Heart left ventricle (tissue), 16 donors: ENCODE data around the gene GPATCH2L. TPM values are rescaled to one million over a fixed set of nuclear protein-coding genes. Genes with fewer than 3 reads are reported as not detected.

ENCODE experiments used
- ATAC-seq, 4 donors: fragments of 200-7000 bp; cut with Tn5 transposase; one replicate each; pipeline ENCODE4 v1.9.1; 2020 to 2022; ENCODE audit warnings: moderate library complexity in 4 of 4, mild to moderate bottlenecking in 3 of 4, moderate number of reproducible peaks in 1 of 4
- DNase-seq, 5 donors: peaks; one replicate each; pipeline ENCODE4 v3.0.0-alpha.2; 2020
- H3K27ac ChIP-seq, 12 donors: fragments of 200-600 bp; sonication (generic) in 4 of 12; one replicate each; pipeline versions ENCODE4 v1.5.0 to v1.8.0; 2016 to 2022; ENCODE audit warnings: mild to moderate bottlenecking in 2 of 12
- H3K27me3 ChIP-seq, 9 donors: fragments of 200-600 bp; sonication (generic) in 2 of 9; one replicate each; pipeline versions ENCODE4 v1.5.1 to v1.8.0; 2016 to 2022; ENCODE audit warnings: mild to moderate bottlenecking in 3 of 9
- H3K36me3 ChIP-seq, 9 donors: fragments of 200-600 bp; sonication (generic) in 2 of 9; one replicate each; pipeline versions ENCODE4 v1.5.0 to v1.8.0; 2018 to 2022; ENCODE audit warnings: mild to moderate bottlenecking in 2 of 9
- H3K4me1 ChIP-seq, 12 donors: fragments of 200-600 bp; sonication (generic) in 4 of 12; one replicate each; pipeline versions ENCODE4 v1.5.0 to v1.8.0; 2016 to 2022; ENCODE audit warnings: mild to moderate bottlenecking in 3 of 12
- H3K4me3 ChIP-seq, 12 donors: fragments of 200-600 bp; sonication (generic) in 4 of 12; one replicate each; pipeline versions ENCODE4 v1.5.0 to v1.8.0; 2017 to 2022; ENCODE audit warnings: mild to moderate bottlenecking in 9 of 12, moderate library complexity in 4 of 12
- H3K9me3 ChIP-seq, 12 donors: fragments of 200-600 bp; sonication (generic) in 4 of 12; one replicate each; pipeline versions ENCODE4 v1.5.0 to v1.8.0; 2016 to 2022; ENCODE audit warnings: mild to moderate bottlenecking in 1 of 12
- POLR2A ChIP-seq, 2 donors: fragments of 450-650 bp; IDR thresholded peaks; one replicate each; pipeline ENCODE4 v1.6.1; 2017; ENCODE audit warnings: antibody characterized with exemption in 2 of 2, mild to moderate bottlenecking in 2 of 2, moderate library complexity in 2 of 2
- WGBS, 4 donors: extraction: QIAGEN DNeasy Blood & Tissue Kit in 2 of 4; methylation state at CpG; one replicate each; pipeline versions ENCODE4 v1.1.5 to v1.1.7; 2013 to 2018; 5-methylcytosine and 5-hydroxymethylcytosine counted together
- intact Hi-C, 10 donors: fragments of 100-400 bp; cut with DNase I; formaldehyde crosslinking; loops; one replicate each; pipeline versions ENCODE4 v1.11.1 to v1.14.2; 2022
- polyA plus RNA-seq, 2 donors: library from polyadenylated mRNA; stranded (reverse); fragments of 200-250 nt; gene quantifications; one replicate each; pipeline ENCODE4 v1.2.3, GENCODE V29; 2013
- total RNA-seq, 9 donors: library from RNA; depleted of rRNA in 2 of 9; stranded (reverse); fragments of >200 nt in 2 of 9; fragmentation: NEBNext Ultra II Directional in 3 of 9; extraction: Animal tissue kit (Norgen Biotek cat#: 25700) in 3 of 9; gene quantifications; one replicate each; pipeline versions ENCODE4 v1.1.0 to v1.2.4, GENCODE V29; 2016 to 2023
- TF ChIP-seq, protein P1 (sequence below), 12 donors: fragments of 200-600 bp; sonication (generic) in 4 of 12; IDR thresholded peaks; one replicate each; pipeline versions ENCODE4 v1.5.0 to v1.8.0; 2018 to 2022; ENCODE audit warnings: antibody characterized with exemption in 12 of 12, mild to moderate bottlenecking in 5 of 12
- donor health status: ischemic (EF 13 %, LVEDD 7.1; RV severe dilation, severe dysfunction).
- donor health status: healthy with polysubstance abuse.
- donor health status: DM: no; HTN: yes; CAD: no.
- donor health status: DM: no; HTN: no; CAD: no.
- donor health status: ischemic (EF 25% LVEDD 6.9; RV normal size, moderate dysfunction).
- donor health status: ischemic (EF 25% LVEDD 5.7; RV mildly dilated, moderate dysfunction).
- donor health status: healthy.
- donor health status: DM: yes; HTN: yes; CAD: no.
- donor health status: ischemic (EF 35%, LVEDD 5.7; RV mildly dilated, moderate dysfunction).
- donor health status: nonischemic (EF 11% LVEDD 7.7; RV severe dilation, severe dysfunction).
- donor health status: DM: yes; HTN: yes; CAD: no.
- donor health status: PGD.
- donor health status: ischemic (EF 29% LVEDD 5.4; RV normal size, mild dysfunction).
- donor health status: nonischemic (EF 23%, LVEDD 6.1; RV moderate dilation, normal function).

The GPATCH2L gene
- total and polyA plus RNA-seq, 11 donors: 5.7 to 32.8 (median 24.9) TPM

DNA sequence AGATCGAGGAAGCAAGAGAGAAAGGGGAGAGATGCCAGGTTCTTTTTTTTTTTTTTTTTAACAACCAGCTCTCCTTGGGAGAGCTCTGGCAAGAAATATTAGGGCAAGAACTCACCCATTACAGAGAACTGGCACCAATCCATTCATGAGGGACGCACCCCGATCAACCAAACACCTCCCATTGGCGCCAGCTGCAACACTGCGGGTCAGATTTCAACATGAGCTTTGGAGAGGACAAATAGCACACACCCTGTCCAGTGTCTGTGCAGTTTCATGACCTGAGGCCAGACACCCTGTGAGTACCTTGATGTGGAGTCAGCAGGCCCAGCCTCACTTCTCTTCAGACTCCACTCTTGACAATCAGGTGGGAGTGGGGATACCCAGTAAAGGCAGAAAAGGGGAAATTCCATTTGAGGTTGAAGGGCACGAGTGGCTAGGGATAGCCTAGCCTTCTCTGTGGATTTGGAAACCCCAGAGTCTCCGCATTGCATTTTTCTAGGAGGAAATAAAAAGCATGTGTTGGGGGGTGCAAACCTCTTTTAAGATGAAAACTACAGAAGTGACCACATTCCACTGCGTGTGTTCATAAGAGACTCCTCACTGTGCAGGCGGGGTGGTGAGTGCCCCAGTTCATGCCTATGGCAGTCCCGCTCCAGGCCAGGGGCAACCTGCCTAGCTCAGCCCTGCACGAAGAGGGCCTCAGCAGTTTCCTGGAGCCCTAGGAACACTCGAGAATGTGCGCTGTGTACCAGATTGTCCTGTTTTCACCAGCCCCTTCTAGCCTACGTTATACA lies 42.4 kb upstream of the GPATCH2L start:
- no peaks in the 10 kb centered on the region for H3K9me3 ChIP-seq
- H3K4me1 ChIP-seq: no peaks in the 10 kb centered on the region
- H3K27ac ChIP-seq: no peak overlapping the region
- no peaks in the 10 kb centered on the region for H3K36me3 ChIP-seq
- TF ChIP-seq POLR2A (IDR thresholded peaks at IDR 0.05): no peak
- TF ChIP-seq, protein P1, sequence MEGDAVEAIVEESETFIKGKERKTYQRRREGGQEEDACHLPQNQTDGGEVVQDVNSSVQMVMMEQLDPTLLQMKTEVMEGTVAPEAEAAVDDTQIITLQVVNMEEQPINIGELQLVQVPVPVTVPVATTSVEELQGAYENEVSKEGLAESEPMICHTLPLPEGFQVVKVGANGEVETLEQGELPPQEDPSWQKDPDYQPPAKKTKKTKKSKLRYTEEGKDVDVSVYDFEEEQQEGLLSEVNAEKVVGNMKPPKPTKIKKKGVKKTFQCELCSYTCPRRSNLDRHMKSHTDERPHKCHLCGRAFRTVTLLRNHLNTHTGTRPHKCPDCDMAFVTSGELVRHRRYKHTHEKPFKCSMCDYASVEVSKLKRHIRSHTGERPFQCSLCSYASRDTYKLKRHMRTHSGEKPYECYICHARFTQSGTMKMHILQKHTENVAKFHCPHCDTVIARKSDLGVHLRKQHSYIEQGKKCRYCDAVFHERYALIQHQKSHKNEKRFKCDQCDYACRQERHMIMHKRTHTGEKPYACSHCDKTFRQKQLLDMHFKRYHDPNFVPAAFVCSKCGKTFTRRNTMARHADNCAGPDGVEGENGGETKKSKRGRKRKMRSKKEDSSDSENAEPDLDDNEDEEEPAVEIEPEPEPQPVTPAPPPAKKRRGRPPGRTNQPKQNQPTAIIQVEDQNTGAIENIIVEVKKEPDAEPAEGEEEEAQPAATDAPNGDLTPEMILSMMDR (IDR thresholded peaks at IDR 0.05): no peak
- no peak for DNase-seq
- intact Hi-C loops: no loop called here
- no peak for ATAC-seq
- H3K27me3 ChIP-seq: peaks cover 0 to 20% (median 0%) of the 10 kb centered on the region in 9 donors
- 81 to 83% (median 82%) methylated on average over 14 of the region's 14 CpGs for WGBS, 4 donors
- H3K4me3 ChIP-seq: no peak overlapping the region

DNA sequence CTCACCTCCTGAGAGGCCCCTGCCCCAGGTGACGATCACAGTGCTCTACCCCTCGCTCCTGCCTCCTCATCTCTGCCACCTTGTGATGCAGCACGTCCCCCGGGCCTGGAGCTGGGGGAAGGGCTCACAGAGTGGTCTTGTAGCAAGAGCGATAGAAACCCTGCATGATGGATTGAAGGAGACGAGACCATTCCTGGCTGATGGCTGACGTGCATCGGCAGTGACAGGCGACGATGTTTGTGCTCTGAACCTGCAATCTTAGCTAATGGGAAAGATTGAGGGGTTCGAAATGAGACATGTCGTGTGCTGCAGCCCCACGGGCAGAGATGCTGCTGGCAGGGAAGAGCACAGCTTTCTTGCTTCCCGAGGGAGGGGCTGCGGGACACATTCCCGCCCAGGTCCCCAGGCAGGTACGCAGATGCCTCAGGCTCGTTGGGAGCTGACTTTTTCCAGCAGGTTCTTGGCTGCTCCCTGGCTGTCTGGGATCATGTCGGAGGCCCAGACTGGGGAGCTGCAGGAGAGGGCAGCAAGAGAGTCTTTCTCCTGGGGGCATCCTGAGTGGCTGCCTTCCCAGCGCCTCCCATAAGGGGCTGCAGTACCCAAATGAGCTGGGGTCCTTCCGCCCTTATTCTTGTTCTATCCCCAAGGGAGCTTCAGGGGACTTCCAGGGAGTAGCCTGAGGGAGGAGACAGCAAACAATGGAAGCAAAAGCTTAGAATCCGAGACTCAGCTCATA lies 38.7 kb upstream of the GPATCH2L start:
- H3K27me3 ChIP-seq: peaks cover 0 to 20% (median 0%) of the 10 kb centered on the region in 9 donors
- H3K4me3 ChIP-seq: no peak overlapping the region
- WGBS, 4 donors: 50 to 55% (median 54%) methylated on average over 21 to 22 of the region's 22 CpGs
- no peaks in the 10 kb centered on the region for H3K9me3 ChIP-seq
- no peaks in the 10 kb centered on the region for H3K4me1 ChIP-seq
- H3K36me3 ChIP-seq: no peaks in the 10 kb centered on the region
- ATAC-seq (no peak), DNase-seq (no peak)
- no peak overlapping the region for H3K27ac ChIP-seq
- no peak for TF ChIP-seq POLR2A (IDR thresholded peaks at IDR 0.05)
- TF ChIP-seq, protein P1 (IDR thresholded peaks at IDR 0.05): no peak
- intact Hi-C loops: no loop called here

DNA sequence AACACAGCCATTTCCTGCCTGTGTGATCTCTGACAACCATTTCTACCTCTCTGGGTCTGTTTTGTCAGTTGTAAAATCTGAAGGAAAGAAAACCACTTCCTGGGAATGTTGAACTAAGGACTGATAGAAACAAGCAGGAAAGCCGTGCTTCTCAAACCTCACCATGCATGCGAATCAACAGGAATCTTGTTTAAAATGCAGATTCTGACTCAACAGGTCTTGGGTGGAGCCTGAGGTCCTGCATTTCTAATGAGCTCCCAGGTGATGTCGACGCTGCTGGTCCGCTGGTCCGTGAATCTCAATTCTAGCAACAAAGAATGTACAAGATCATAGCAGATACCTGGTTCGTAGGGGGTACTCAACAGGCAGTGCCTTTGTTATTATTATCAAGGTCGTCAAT lies 38.0 kb upstream of the GPATCH2L start:
- no peak for TF ChIP-seq POLR2A (IDR thresholded peaks at IDR 0.05)
- TF ChIP-seq, protein P1 (IDR thresholded peaks at IDR 0.05): no peak
- Histone ChIP-seq H3K36me3 (no peaks in the 10 kb centered on the region), H3K4me1 (no peaks in the 10 kb centered on the region), H3K9me3 (no peaks in the 10 kb centered on the region), H3K27me3 (peaks cover 0 to 20% (median 0%) of the 10 kb centered on the region in 9 donors), H3K4me3 (no peak overlapping the region), H3K27ac (no peak overlapping the region)
- WGBS, 4 donors: 46 to 60% (median 53%) methylated on average over 8 of the region's 8 CpGs
- intact Hi-C loops: no loop called here
- no peak for DNase-seq
- no peak for ATAC-seq

DNA sequence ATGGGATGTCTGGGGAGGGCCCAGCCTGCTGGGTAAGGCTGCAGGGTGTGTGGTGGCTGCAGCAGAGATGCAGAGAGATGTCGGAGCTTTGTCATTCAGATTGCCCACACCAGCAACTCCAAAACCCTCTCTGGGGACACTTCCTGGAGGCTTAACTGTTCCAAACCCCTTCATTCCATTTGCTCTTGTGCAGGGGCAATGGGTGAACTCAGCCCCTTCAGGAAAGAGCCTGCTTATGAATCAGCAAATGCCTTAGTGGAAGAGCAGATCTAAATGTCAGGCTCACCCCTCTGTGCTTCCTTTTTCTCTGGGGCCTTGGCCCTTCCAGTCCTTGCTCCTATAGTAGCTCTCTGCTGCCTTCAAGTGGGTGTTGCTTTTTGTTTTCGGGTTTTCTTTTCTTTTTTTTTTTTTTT lies 36.7 kb upstream of the GPATCH2L start:
- TF ChIP-seq POLR2A (IDR thresholded peaks at IDR 0.05): no peak
- TF ChIP-seq, protein P1 (IDR thresholded peaks at IDR 0.05): no peak
- no peak overlapping the region for H3K27ac ChIP-seq
- DNase-seq (no peak), ATAC-seq (no peak)
- no peaks in the 10 kb centered on the region for H3K9me3 ChIP-seq
- H3K27me3 ChIP-seq: peaks cover 0 to 20% (median 0%) of the 10 kb centered on the region in 9 donors
- H3K4me3 ChIP-seq: no peak overlapping the region
- H3K4me1 ChIP-seq: no peaks in the 10 kb centered on the region
- H3K36me3 ChIP-seq: no peaks in the 10 kb centered on the region
- 77 to 83% (median 80%) methylated on average over 2 of the region's 2 CpGs for WGBS, 4 donors
- intact Hi-C loops: no loop called here
